H1 (cell line): ENCODE data around the gene OTOGL. TPM values are rescaled to one million over a fixed set of nuclear protein-coding genes. Genes with fewer than 3 reads are reported as not detected.

Source experiments
- CTCF ChIA-PET: fragments of 300-600 bp; sonication (Branson Sonifier 250); formaldehyde crosslinking; loops from one replicate; lab custom pipeline; 2021; ENCODE audit not compliant: partially characterized antibody; lab: Charles Lee
- POLR2A ChIA-PET: fragments of 300-600 bp; sonication (Branson Sonifier 250); formaldehyde crosslinking; loops from one replicate; lab custom pipeline; 2021; ENCODE audit warnings: inconsistent platforms; ENCODE audit not compliant: partially characterized antibody; lab: Charles Lee
- DNase-seq, 2 experiments: peaks; one replicate each; pipeline versions ENCODE4 v3.0.0 to v3.0.0-alpha.2; 2010 to 2022; ENCODE audit warnings: low spot score in 2 of 2, low read depth in 1 of 2, mixed read lengths in 1 of 2
- FAIRE-seq: peaks from 2 replicates; lab custom pipeline; 2011; peaks lifted over from hg19 to GRCh38; lab: Jason Lieb, UNC
- H2AFZ ChIP-seq: 2 replicates; pipeline ENCODE4 v1.8.1; 2012; ENCODE audit warnings: low read length, inconsistent platforms
- H2AK5ac ChIP-seq: 2 replicates; pipeline ENCODE4 v1.6.1; 2013; ENCODE audit warnings: low read depth, low read length
- H2BK120ac ChIP-seq: replicated peaks from 2 replicates; pipeline ENCODE3; 2013; ENCODE audit warnings: low read depth, low read length, inconsistent platforms
- H2BK12ac ChIP-seq: 2 replicates; pipeline ENCODE4 v1.6.1; 2013; ENCODE audit warnings: low read depth, low read length
- H2BK15ac ChIP-seq: 2 replicates; pipeline ENCODE4 v1.6.1; 2013; ENCODE audit warnings: low read length
- H2BK20ac ChIP-seq: 2 replicates; pipeline ENCODE4 v1.6.1; 2013; ENCODE audit warnings: low read length
- H2BK5ac ChIP-seq: 2 replicates; pipeline ENCODE4 v1.6.1; 2013; ENCODE audit warnings: low read depth, low read length
- H3K14ac ChIP-seq: 2 replicates; pipeline ENCODE4 v1.6.1; 2013; ENCODE audit warnings: inconsistent platforms; ENCODE audit not compliant: insufficient read length
- H3K18ac ChIP-seq: 2 replicates; pipeline ENCODE4 v1.6.1; 2013; ENCODE audit warnings: low read length; ENCODE audit errors: extremely low read depth
- H3K23ac ChIP-seq: 2 replicates; pipeline ENCODE4 v1.6.1; 2013; ENCODE audit warnings: inconsistent platforms; ENCODE audit not compliant: insufficient read length
- H3K23me2 ChIP-seq: 2 replicates; pipeline ENCODE4 v1.6.1; 2013; ENCODE audit warnings: low read depth, low read length
- H3K27ac ChIP-seq: 2 replicates; pipeline ENCODE4 v1.6.1; 2011; ENCODE audit warnings: low read depth, low read length, inconsistent platforms
- H3K27me3 ChIP-seq, 4 experiments: replicated peaks in 1 of 4; 1 replicate in 1 of 4; 2 replicates in 3 of 4; pipeline versions ENCODE4 v1.6.1 to v1.8.1; 2011 to 2013; ENCODE audit warnings: low read length in 3 of 4, mild to moderate bottlenecking in 3 of 4, inconsistent platforms in 2 of 4, mixed read lengths in 2 of 4, moderate library complexity in 1 of 4; ENCODE audit not compliant: control insufficient read depth in 3 of 4, insufficient read depth in 3 of 4; ENCODE audit errors: extremely low read depth in 1 of 4
- H3K36me3 ChIP-seq, 4 experiments: 2 replicates each; pipeline versions ENCODE4 v1.6.1 to v1.8.1; 2011 to 2013; ENCODE audit warnings: mild to moderate bottlenecking in 4 of 4, low read length in 3 of 4, moderate library complexity in 2 of 4, control low read depth in 1 of 4, inconsistent platforms in 1 of 4; ENCODE audit not compliant: insufficient read depth in 4 of 4, control insufficient read depth in 2 of 4
- H3K4ac ChIP-seq: replicated peaks from 2 replicates; pipeline ENCODE3; 2013; ENCODE audit warnings: low read length, low read depth, mixed read lengths, inconsistent platforms; ENCODE audit not compliant: insufficient read length
- H3K4me1 ChIP-seq, 4 experiments: replicated peaks in 1 of 4; 1 replicate in 1 of 4; 2 replicates in 3 of 4; pipeline versions ENCODE4 v1.6.1 to v1.8.1; 2011 to 2013; ENCODE audit warnings: low read length in 3 of 4, inconsistent platforms in 2 of 4, mixed read lengths in 1 of 4; ENCODE audit not compliant: insufficient read depth in 4 of 4, control insufficient read depth in 3 of 4
- H3K4me2 ChIP-seq, 2 experiments: 2 replicates each; pipeline versions ENCODE4 v1.6.1 to v1.8.1; 2011 to 2013; ENCODE audit warnings: low read depth in 2 of 2, low read length in 2 of 2, control low read depth in 1 of 2, inconsistent platforms in 1 of 2, mild to moderate bottlenecking in 1 of 2; ENCODE audit not compliant: insufficient read depth in 1 of 2
- H3K4me3 ChIP-seq, 4 experiments: fragments of 200-600, 300-600 bp in 1 of 4; sonication (generic), shearing (Covaris generic), sonication (Bioruptor Twin) in 1 of 4; 2 replicates each; pipeline versions ENCODE4 v1.5.1 to v1.8.1; 2011 to 2016; ENCODE audit warnings: low read length in 4 of 4, low read depth in 3 of 4, control low read depth in 2 of 4, inconsistent platforms in 2 of 4, mild to moderate bottlenecking in 2 of 4, mixed read lengths in 1 of 4, moderate library complexity in 1 of 4; ENCODE audit not compliant: insufficient read depth in 2 of 4; ENCODE audit errors: extremely low read depth in 1 of 4
- H3K56ac ChIP-seq: replicated peaks from 2 replicates; pipeline ENCODE3; 2013; ENCODE audit warnings: low read depth, mild to moderate bottlenecking, mixed read lengths, low read length, inconsistent platforms; ENCODE audit not compliant: insufficient read length
- H3K79me1 ChIP-seq: 2 replicates; pipeline ENCODE4 v1.6.1; 2013; ENCODE audit warnings: low read depth, low read length, control low read depth
- H3K79me2 ChIP-seq, 2 experiments: 2 replicates each; pipeline versions ENCODE4 v1.6.1 to v1.8.1; 2012 to 2013; ENCODE audit warnings: low read length in 2 of 2, mild to moderate bottlenecking in 2 of 2, inconsistent platforms in 1 of 2; ENCODE audit not compliant: insufficient read depth in 2 of 2, control insufficient read depth in 1 of 2
- H3K9ac ChIP-seq, 4 experiments: replicated peaks in 1 of 4; 1 replicate in 1 of 4; 2 replicates in 3 of 4; pipeline versions ENCODE4 v1.6.1 to v1.8.1; 2011 to 2013; ENCODE audit warnings: low read depth in 3 of 4, low read length in 3 of 4, control low read depth in 2 of 4, mild to moderate bottlenecking in 2 of 4, moderate library complexity in 2 of 4, inconsistent platforms in 1 of 4; ENCODE audit errors: extremely low read depth in 1 of 4
- H3K9me3 ChIP-seq, 2 experiments: 2 replicates each; pipeline versions ENCODE4 v1.6.1 to v1.8.1; 2012 to 2013; ENCODE audit warnings: mild to moderate bottlenecking in 2 of 2, moderate library complexity in 2 of 2, control low read depth in 1 of 2, inconsistent platforms in 1 of 2, low read depth in 1 of 2, low read length in 1 of 2, mixed read lengths in 1 of 2; ENCODE audit not compliant: insufficient read depth in 2 of 2
- H4K20me1 ChIP-seq, 2 experiments: replicated peaks in 1 of 2; 2 replicates each; pipeline versions ENCODE3 to v1.8.1; 2011 to 2013; ENCODE audit warnings: inconsistent platforms in 2 of 2, low read length in 2 of 2, mild to moderate bottlenecking in 1 of 2; ENCODE audit not compliant: insufficient read depth in 2 of 2, control insufficient read depth in 1 of 2
- H4K5ac ChIP-seq: 2 replicates; pipeline ENCODE4 v1.6.1; 2013; ENCODE audit warnings: low read length, low read depth, mixed read lengths, inconsistent platforms; ENCODE audit not compliant: insufficient read length
- H4K8ac ChIP-seq: 2 replicates; pipeline ENCODE4 v1.8.0; 2013; ENCODE audit warnings: mild to moderate bottlenecking, moderate library complexity, low read length, inconsistent platforms; ENCODE audit not compliant: insufficient read depth; ENCODE audit errors: extremely low read depth
- H4K91ac ChIP-seq: replicated peaks from 2 replicates; pipeline ENCODE3; 2013; ENCODE audit warnings: low read length, mixed read lengths, inconsistent platforms; ENCODE audit not compliant: insufficient read length
- CEBPB ChIP-seq: IDR thresholded peaks from 2 replicates; pipeline ENCODE4 v1.6.1; 2012; ENCODE audit warnings: low read depth, low read length
- EP300 ChIP-seq, 2 experiments: IDR thresholded peaks; 1 replicate in 1 of 2; 2 replicates in 1 of 2; pipeline ENCODE4 v1.6.1; 2011 to 2012; ENCODE audit warnings: low read depth in 2 of 2, low read length in 2 of 2, mild to moderate bottlenecking in 2 of 2, borderline replicate concordance in 1 of 2, inconsistent platforms in 1 of 2, moderate library complexity in 1 of 2
- EZH2 ChIP-seq: fragments of 200-600 bp; sonication (generic); IDR thresholded peaks from 2 replicates; pipeline ENCODE4 v1.7.1; 2012; ENCODE audit warnings: low read depth, mild to moderate bottlenecking, moderate library complexity, low read length, inconsistent platforms; ENCODE audit not compliant: severe bottlenecking
- FOSL1 ChIP-seq: IDR thresholded peaks from 2 replicates; pipeline ENCODE4 v1.6.1; 2011; ENCODE audit warnings: mild to moderate bottlenecking, low read depth, low read length, moderate library complexity; ENCODE audit not compliant: insufficient read depth
- polyA plus RNA-seq, 7 experiments: library from polyadenylated mRNA; depleted of rRNA in 3 of 7; stranded (reverse) in 5 of 7; unstranded in 2 of 7; fragments of >200 nt in 5 of 7; fragments of 200-250 nt in 2 of 7; gene quantifications; 1 replicate in 5 of 7; 2 replicates in 1 of 7; 4 replicates in 1 of 7; pipeline versions ENCODE4 v1.2.1 to v1.2.3, GENCODE V29; 2011 to 2013; ENCODE audit warnings: missing spikeins in 2 of 7, mixed read lengths in 2 of 7
- total RNA-seq: library from RNA; stranded (reverse); fragmentation: NEBNext Ultra II Directional; extraction: Animal tissue kit (Norgen Biotek cat#: 25700); gene quantifications from 2 replicates; pipeline ENCODE4 v1.2.1, GENCODE V29; 2021

The OTOGL gene
- total and polyA plus RNA-seq, 2 of the 8 experiments (the other 6 are each of a cell fraction or from before 2014, with no cell fraction given), result 0.12 to 0.17 TPM

- CTCF ChIA-PET, result no interaction called here
Observed at GRCh38 chr12:80168936-80169335, 69.6 kb downstream of the OTOGL start.

More at GRCh38 chr12:80168936-80169335, 69.6 kb downstream of the OTOGL start:
- H2BK15ac ChIP-seq, result no peak overlapping the region
- H4K91ac ChIP-seq, result no peak overlapping the region
- H2AFZ ChIP-seq, result no peak overlapping the region
- no peaks in the 10 kb centered on the region for H3K4me1 ChIP-seq
- H3K36me3 ChIP-seq, result no peaks in the 10 kb centered on the region
- no peak overlapping the region for H3K14ac ChIP-seq
- H3K9ac ChIP-seq, result no peak overlapping the region
- no peaks in the 10 kb centered on the region for H3K9me3 ChIP-seq
- no peak overlapping the region for H3K4ac ChIP-seq
- no peak overlapping the region for H3K27ac ChIP-seq
- H4K8ac ChIP-seq, result no peak overlapping the region
- no peak overlapping the region for H2AK5ac ChIP-seq
- no peaks in the 10 kb centered on the region for H3K79me1 ChIP-seq
- FAIRE-seq (no peak), DNase-seq (no peak)
- TF ChIP-seq EP300 (IDR thresholded peaks at IDR 0.05; ENCODE audit: borderline replicate concordance in 1 of 2, low read depth in 2 of 2, low read length in 2 of 2), result no peak
- no peak for TF ChIP-seq EZH2
- no peak for TF ChIP-seq FOSL1
- no peak for TF ChIP-seq CEBPB
- H4K5ac ChIP-seq, result no peak overlapping the region
- no peak overlapping the region for H2BK20ac ChIP-seq
- no peaks in the 10 kb centered on the region for H3K23me2 ChIP-seq
- H3K79me2 ChIP-seq, result no peaks in the 10 kb centered on the region
- H2BK120ac ChIP-seq, result no peak overlapping the region
- H3K4me3 ChIP-seq, result no peak overlapping the region
- no peak overlapping the region for H2BK12ac ChIP-seq
- POLR2A ChIA-PET, result no interaction called here
- H3K18ac ChIP-seq, result no peak overlapping the region
- H4K20me1 ChIP-seq, result no peaks in the 10 kb centered on the region
- no peak overlapping the region for H3K4me2 ChIP-seq
- H2BK5ac ChIP-seq, result no peak overlapping the region
- no peak overlapping the region for H3K56ac ChIP-seq
- H3K23ac ChIP-seq, result no peak overlapping the region
- H3K27me3 ChIP-seq, result no peaks in the 10 kb centered on the region
